Endothelial cell of umbilical vein (primary cell): Measurements from ENCODE around the gene PHOX2A. TPM values are rescaled to one million over a fixed set of nuclear protein-coding genes. Genes with fewer than 3 reads are reported as not detected.

Experiments
- BruUV-seq: library from RNA; stranded (reverse); fragments of 400-500 nt; replicated peaks from 2 replicates; lab custom pipeline; 2021; lab: Mats Ljungman, UMichigan
- CTCF ChIA-PET: fragments of 300-600, 350-600 bp; sonication (Branson Sonifier 250); formaldehyde crosslinking; loops from one replicate; lab custom pipeline; 2021; ENCODE audit warnings: antibody characterized with exemption, inconsistent platforms; lab: Charles Lee
- POLR2A ChIA-PET: fragments of 300-600, 350-600 bp; sonication (Branson Sonifier 250); formaldehyde crosslinking; loops from one replicate; lab custom pipeline; 2021; ENCODE audit warnings: antibody characterized with exemption, inconsistent platforms; lab: Charles Lee
- DNase-seq: peaks from one replicate; pipeline ENCODE4 v3.0.0-alpha.2; 2011; ENCODE audit warnings: low read depth, low spot score
- FAIRE-seq: peaks from 2 replicates; lab custom pipeline; 2011; peaks lifted over from hg19 to GRCh38; lab: Jason Lieb, UNC
- H2AFZ ChIP-seq: 2 replicates; pipeline ENCODE4 v1.6.0; 2012; ENCODE audit warnings: low read depth, low read length, control low read depth, inconsistent platforms
- H3K27ac ChIP-seq: 2 replicates; pipeline ENCODE4 v1.5.1; 2011; ENCODE audit warnings: low read depth, mild to moderate bottlenecking, control low read depth, low read length, moderate library complexity; ENCODE audit not compliant: insufficient read depth
- H3K27me3 ChIP-seq, 2 experiments: 2 replicates each; pipeline versions ENCODE4 v1.6.0 to v1.6.1; 2011; ENCODE audit warnings: low read length in 2 of 2, mixed read lengths in 1 of 2; ENCODE audit not compliant: control insufficient read depth in 2 of 2, insufficient read depth in 2 of 2
- H3K36me3 ChIP-seq, 2 experiments: 2 replicates in 1 of 2; 3 replicates in 1 of 2; pipeline ENCODE4 v1.5.1; 2011; ENCODE audit warnings: low read length in 2 of 2, mild to moderate bottlenecking in 1 of 2, moderate library complexity in 1 of 2; ENCODE audit not compliant: control insufficient read depth in 2 of 2, insufficient read depth in 2 of 2; ENCODE audit errors: extremely low read depth in 1 of 2
- H3K4me1 ChIP-seq: 3 replicates; pipeline ENCODE4 v1.5.1; 2011; ENCODE audit warnings: mild to moderate bottlenecking, low read length; ENCODE audit not compliant: control insufficient read depth, insufficient read depth; ENCODE audit errors: extremely low read depth
- H3K4me2 ChIP-seq: 2 replicates; pipeline ENCODE4 v1.6.1; 2011; ENCODE audit warnings: low read length, control low read depth, mixed read lengths; ENCODE audit not compliant: insufficient read depth
- H3K4me3 ChIP-seq, 3 experiments: fragments of 200-600 bp in 1 of 3; sonication (generic), shearing (Covaris generic) in 1 of 3; replicated peaks in 1 of 3; 2 replicates each; pipeline ENCODE4 v1.5.1; 2011 to 2016; ENCODE audit warnings: control low read depth in 3 of 3, low read length in 3 of 3, mild to moderate bottlenecking in 2 of 3, inconsistent platforms in 1 of 3, low read depth in 1 of 3, moderate library complexity in 1 of 3; ENCODE audit not compliant: insufficient read depth in 1 of 3
- H3K79me2 ChIP-seq: 2 replicates; pipeline ENCODE4 v1.6.0; 2012; ENCODE audit warnings: low read length, inconsistent platforms; ENCODE audit not compliant: control insufficient read depth, insufficient read depth
- H3K9ac ChIP-seq: replicated peaks from 2 replicates; pipeline ENCODE3; 2011; ENCODE audit warnings: low read length, control low read depth; ENCODE audit not compliant: insufficient read depth; ENCODE audit errors: extremely low read depth
- H3K9me1 ChIP-seq: replicated peaks from 3 replicates; pipeline ENCODE4 v1.6.0; 2011; ENCODE audit warnings: mild to moderate bottlenecking, low read length; ENCODE audit not compliant: control insufficient read depth, insufficient read depth; ENCODE audit errors: extremely low read depth
- H3K9me3 ChIP-seq: replicated peaks from 2 replicates; pipeline ENCODE4 v1.5.1; 2012; ENCODE audit warnings: low read length, inconsistent platforms; ENCODE audit not compliant: control insufficient read depth, insufficient read depth
- H4K20me1 ChIP-seq: replicated peaks from 2 replicates; pipeline ENCODE3; 2011; ENCODE audit warnings: mild to moderate bottlenecking, low read length; ENCODE audit not compliant: control insufficient read depth, insufficient read depth; ENCODE audit errors: extremely low read depth
- CTCF ChIP-seq, 2 donors: IDR thresholded peaks; 1 replicate in 1 of 2; 2 replicates in 1 of 2; pipeline ENCODE4 v1.5.1; 2011; ENCODE audit warnings: low read length in 2 of 2, mild to moderate bottlenecking in 2 of 2, moderate library complexity in 2 of 2, control low read depth in 1 of 2, inconsistent platforms in 1 of 2, low read depth in 1 of 2; ENCODE audit not compliant: insufficient read depth in 1 of 2; ENCODE audit errors: extremely low read depth in 1 of 2
- EZH2 ChIP-seq: IDR thresholded peaks from 2 replicates; pipeline ENCODE4 v1.6.1; 2012; ENCODE audit warnings: borderline replicate concordance, low read depth, mild to moderate bottlenecking, moderate library complexity, low read length, inconsistent platforms; ENCODE audit not compliant: severe bottlenecking
- FOS ChIP-seq: IDR thresholded peaks from 2 replicates; pipeline ENCODE4 v1.6.1; 2011; ENCODE audit warnings: mild to moderate bottlenecking, low read length, moderate library complexity, borderline replicate concordance; ENCODE audit not compliant: insufficient read depth
- GATA2 ChIP-seq: IDR thresholded peaks from 2 replicates; pipeline ENCODE4 v1.7.0; 2011; ENCODE audit warnings: low read depth, mild to moderate bottlenecking, moderate library complexity, mixed read lengths, low read length; ENCODE audit not compliant: insufficient read length, insufficient read depth
- JUN ChIP-seq: IDR thresholded peaks from 2 replicates; pipeline ENCODE4 v1.6.1; 2011; ENCODE audit warnings: borderline replicate concordance, low read depth; ENCODE audit not compliant: insufficient read length, insufficient read depth
- MAX ChIP-seq: IDR thresholded peaks from 2 replicates; pipeline ENCODE4 v1.6.1; 2011; ENCODE audit not compliant: insufficient read depth, insufficient read length
- MYC ChIP-seq: IDR thresholded peaks from one replicate; pipeline ENCODE4 v1.6.1; 2011; ENCODE audit warnings: mild to moderate bottlenecking, low read depth, low read length
- POLR2A ChIP-seq: IDR thresholded peaks from 2 replicates; pipeline ENCODE4 v1.6.1; 2012; ENCODE audit warnings: low read depth, mild to moderate bottlenecking, control low read depth, low read length
- POLR2AphosphoS5 ChIP-seq: IDR thresholded peaks from 2 replicates; pipeline ENCODE4 v1.6.1; 2012; ENCODE audit warnings: low read depth, mild to moderate bottlenecking, control low read depth, low read length, moderate library complexity; ENCODE audit not compliant: insufficient read depth
- dilution Hi-C: fragments of 300-500 bp; cut with MboI; formaldehyde crosslinking; loops from one replicate; pipeline ENCODE4 v1.15.0; 2019; ENCODE audit warnings: low sequenced_read_pairs; ENCODE audit not compliant: extremely low pct_ligation_motif_present
- intact Hi-C: fragments of 100-400 bp; cut with micrococcal nuclease; formaldehyde crosslinking; loops from one replicate; pipeline ENCODE4 v1.10.0; 2022
- polyA plus RNA-seq, 4 experiments: library from polyadenylated mRNA; depleted of rRNA in 3 of 4; stranded (reverse) in 3 of 4; unstranded in 1 of 4; fragments of >200 nt; gene quantifications; 2 replicates each; pipeline versions ENCODE4 v1.2.1 to v1.2.3, GENCODE V29; 2011 to 2012; ENCODE audit warnings: missing spikeins in 1 of 4
- total RNA-seq: library from RNA; stranded (reverse); gene quantifications from 2 replicates; pipeline ENCODE4 v1.2.3, GENCODE V29; 2021

The PHOX2A gene
- total and polyA plus RNA-seq, 2 donors (not counting 3 experiments of a cell fraction or from before 2014, with no cell fraction given): not detected

- H3K4me3 ChIP-seq: no peak overlapping the region
- H2AFZ ChIP-seq: peak overlapping the region; percentile 23
- H3K4me1 ChIP-seq: peaks cover 12% of the 10 kb centered on the region
- dilution Hi-C loops (no loop called here), intact Hi-C loops (no loop called here)
- H4K20me1 ChIP-seq: no peaks in the 10 kb centered on the region
- CTCF ChIA-PET: interaction anchor here (0.9 to 1.3 kb wide), 3 partner anchors 150 to 190 kb away, joined by 3 to 9 read pairs (median 3); no protein-coding TSS in a partner anchor
- DNase-seq (no peak), FAIRE-seq (no peak)
- no peak overlapping the region for H3K9ac ChIP-seq
- no peak overlapping the region for H3K27ac ChIP-seq
- H3K9me3 ChIP-seq: no peaks in the 10 kb centered on the region
- peaks cover 49 to 63% of the 10 kb centered on the region in 2 experiments for H3K27me3 ChIP-seq
- H3K9me1 ChIP-seq: no peaks in the 10 kb centered on the region
- BruUV-seq: no TSS peak
- no peaks in the 10 kb centered on the region for H3K79me2 ChIP-seq
- TF ChIP-seq EZH2 (peak; percentile 97), POLR2AphosphoS5 (no peak)
- H3K36me3 ChIP-seq: peaks cover 6 to 12% of the 10 kb centered on the region in 2 experiments
- POLR2A ChIA-PET: interaction anchor here (0.5 to 0.7 kb wide), 2 partner anchors 96 to 143 kb away, joined by 4 to 5 read pairs; no protein-coding TSS in a partner anchor
- H3K4me2 ChIP-seq: no peak overlapping the region
Measured at GRCh38 chr11:72240461-72241290, 3.3 kb downstream of the PHOX2A start.

- H3K36me3 ChIP-seq: peaks cover 6 to 19% of the 10 kb centered on the region in 2 experiments
- H3K9me1 ChIP-seq: no peaks in the 10 kb centered on the region
- ChIA-PET CTCF (interaction anchor here (1.3 kb wide), 2 partner anchors 174 to 191 kb away, joined by 3 to 9 read pairs; no protein-coding TSS in a partner anchor), POLR2A (no interaction called here)
- dilution Hi-C loops: no loop called here
- peak overlapping the region in 1 of 3 experiments; percentile 30 for H3K4me3 ChIP-seq
- peak overlapping the region; percentile 23 for H2AFZ ChIP-seq
- no peak overlapping the region for H3K9ac ChIP-seq
- H3K4me2 ChIP-seq: peak overlapping the region; percentile 44
- H3K79me2 ChIP-seq: no peaks in the 10 kb centered on the region
- no peak overlapping the region for H3K27ac ChIP-seq
- H3K4me1 ChIP-seq: peaks cover 12% of the 10 kb centered on the region
- FAIRE-seq (no peak), DNase-seq (no peak)
- intact Hi-C loops: loop anchor here (2.0 kb wide), 1 partner anchor 191 kb away; no protein-coding TSS in a partner anchor
- TF ChIP-seq POLR2A (peak; percentile 58), FOS (no peak), JUN (no peak), EZH2 (peak; percentile 97), GATA2 (no peak), MYC (no peak), CTCF (IDR thresholded peaks at IDR 0.05; ENCODE audit: extremely low read depth in 1 of 2, insufficient read depth in 1 of 2, low read depth in 1 of 2, low read length in 2 of 2) (no peak), MAX (no peak), POLR2AphosphoS5 (peak; percentile 70)
- H3K27me3 ChIP-seq: peaks cover 42 to 56% of the 10 kb centered on the region in 2 experiments
- no peaks in the 10 kb centered on the region for H4K20me1 ChIP-seq
- no peaks in the 10 kb centered on the region for H3K9me3 ChIP-seq
- no TSS peak for BruUV-seq
Measured at GRCh38 chr11:72239849-72240460, 4.0 kb downstream of the PHOX2A start.
